ENCODE measurements around the gene SPTSSA. TPM values are rescaled to one million over a fixed set of nuclear protein-coding genes. Genes with fewer than 3 reads are reported as not detected.

The SPTSSA gene
- 11.8 and 20.6 TPM in 2 replicates for total RNA-seq

DNA sequence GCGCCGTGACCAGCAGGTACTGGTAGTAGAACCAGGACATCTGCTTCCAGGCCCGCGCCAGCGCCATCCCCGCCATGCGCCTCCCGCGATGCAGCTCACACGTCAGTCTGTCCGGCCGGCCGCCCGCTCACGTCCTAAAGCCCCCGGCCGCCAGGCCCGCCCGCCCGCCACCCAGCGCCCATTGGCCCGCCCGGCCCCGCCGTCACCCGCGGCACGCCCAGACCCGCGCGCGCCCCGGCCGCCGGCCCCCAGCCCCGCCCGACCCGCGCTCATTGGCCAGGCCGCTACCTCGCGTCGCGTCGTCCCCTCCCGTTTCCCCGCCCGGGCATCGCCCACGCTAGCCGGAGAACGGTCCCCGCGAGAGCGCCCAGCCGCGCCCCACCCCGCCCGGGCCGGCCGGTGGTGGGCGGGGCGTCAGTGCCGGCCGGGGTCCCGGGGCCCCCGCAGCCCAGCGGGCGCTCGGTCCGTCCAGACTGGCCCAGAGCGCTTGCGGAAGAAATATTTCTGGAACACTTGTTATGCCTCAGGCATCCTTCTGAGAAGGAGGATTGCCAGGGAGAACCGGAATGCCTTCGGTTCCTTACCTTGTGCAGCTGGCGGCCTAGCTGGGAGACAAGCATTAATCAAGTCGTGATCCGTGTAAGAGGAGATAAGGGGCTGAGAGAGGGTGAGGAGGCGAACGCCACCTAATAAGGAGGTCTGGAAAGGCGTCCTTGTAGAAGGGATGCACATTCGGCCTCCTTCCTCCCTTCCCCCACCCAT is at the start of gene SPTSSA:
SPTSSA (minus strand) TSS at position 109 of the 762 bp plus-strand sequence; CDS start at position 76, 33 bp downstream.

Other genes with a start within 250 kb of the SPTSSA start
- 15.4 and 25.5 TPM in 2 replicates for gene EAPP, start 77.5 kb upstream of the SPTSSA start, total RNA-seq
- 77.6 and 102 TPM in 2 replicates for gene SNX6, start 167.9 kb upstream of the SPTSSA start, total RNA-seq